ENCODE data around the gene RALGDS.

The RALGDS gene

GRCh38 chr9:133134388-133135145 is 13.5 kb upstream of the RALGDS start:
- ATAC-seq: no peak; the same call in 2 of the 3 replicates
- no peak for TF ChIP-seq POU6F1 (CRISPR knock-in tag; IDR thresholded peaks at IDR 0.05; ENCODE audit: borderline replicate concordance, low read depth)

GRCh38 chr9:133133681-133134387 is 12.8 kb upstream of the RALGDS start:
- peak; percentile 90 for ATAC-seq
- TF ChIP-seq RARB (CRISPR knock-in tag; IDR thresholded peaks at IDR 0.05) (no peak), ZFP3 (CRISPR knock-in tag; IDR thresholded peaks at IDR 0.05) (no peak), TCF4 (CRISPR knock-in tag; IDR thresholded peaks at IDR 0.05; ENCODE audit: borderline replicate concordance) (peak; percentile 39; the same call in 1 of the 2 replicates), ZNF565 (CRISPR knock-in tag; conservative IDR thresholded peaks at IDR 0.05; ENCODE audit: low read depth) (0 out of 2 replicates have a peak, but pooled peaks have one; percentile 30), CSDC2 (CRISPR knock-in tag; IDR thresholded peaks at IDR 0.05) (no peak), PPARA (CRISPR knock-in tag; IDR thresholded peaks at IDR 0.05; ENCODE audit: borderline replicate concordance) (no peak), ZNF8 (CRISPR knock-in tag; IDR thresholded peaks at IDR 0.05) (no peak), SNAI2 (CRISPR knock-in tag; IDR thresholded peaks at IDR 0.05) (no peak), CREB5 (CRISPR knock-in tag; IDR thresholded peaks at IDR 0.05; ENCODE audit: low read depth) (no peak), CSRNP3 (CRISPR knock-in tag; IDR thresholded peaks at IDR 0.05) (no peak), ZC3H10 (CRISPR knock-in tag; IDR thresholded peaks at IDR 0.05) (no peak)

- no peak for ATAC-seq
- TF ChIP-seq OSR1 (CRISPR knock-in tag; IDR thresholded peaks at IDR 0.05) (no peak), TOX (CRISPR knock-in tag; IDR thresholded peaks at IDR 0.05; ENCODE audit: borderline replicate concordance) (no peak), ZNF8 (CRISPR knock-in tag; IDR thresholded peaks at IDR 0.05) (no peak), BACH2 (CRISPR knock-in tag; IDR thresholded peaks at IDR 0.05; ENCODE audit: borderline replicate concordance) (no peak), ARNTL (CRISPR knock-in tag; IDR thresholded peaks at IDR 0.05; ENCODE audit: borderline replicate concordance, low read depth) (no peak), ZFP3 (CRISPR knock-in tag; IDR thresholded peaks at IDR 0.05) (no peak), CREB5 (CRISPR knock-in tag; IDR thresholded peaks at IDR 0.05; ENCODE audit: low read depth) (no peak), ESRRG (CRISPR knock-in tag; IDR thresholded peaks at IDR 0.05) (no peak), ISL1 (CRISPR knock-in tag; IDR thresholded peaks at IDR 0.05) (no peak), SNAI2 (CRISPR knock-in tag; IDR thresholded peaks at IDR 0.05) (no peak), ZNF565 (CRISPR knock-in tag; conservative IDR thresholded peaks at IDR 0.05; ENCODE audit: low read depth) (no peak), POU6F1 (CRISPR knock-in tag; IDR thresholded peaks at IDR 0.05; ENCODE audit: borderline replicate concordance, low read depth) (no peak), PATZ1 (CRISPR knock-in tag; IDR thresholded peaks at IDR 0.05; ENCODE audit: borderline replicate concordance) (no peak), CSDC2 (CRISPR knock-in tag; IDR thresholded peaks at IDR 0.05) (no peak), RARB (CRISPR knock-in tag; IDR thresholded peaks at IDR 0.05) (no peak)
Observed at GRCh38 chr9:133132174-133132573, 11.1 kb upstream of the RALGDS start.
